NT2/D1 (cell line): ENCODE measurements around the gene RAP2C.
"Not testable (repeated sequence)": the region's sequence is repeated elsewhere in the genome, so short reads cannot be mapped to it uniquely, and the experiment has no call there.

Source experiments
- DNase-seq: peaks from one replicate; pipeline ENCODE4 v3.0.0-alpha.2; 2011; ENCODE audit warnings: low read depth, low spot score
- H3K27me3 ChIP-seq: 2 replicates; pipeline ENCODE4 v1.6.0; 2011; ENCODE audit warnings: mild to moderate bottlenecking; ENCODE audit not compliant: insufficient read length, insufficient read depth
- H3K36me3 ChIP-seq: 2 replicates; pipeline ENCODE4 v1.6.1; 2011; ENCODE audit warnings: mild to moderate bottlenecking, low read length, mixed read lengths; ENCODE audit not compliant: insufficient read depth, insufficient read length
- H3K4me1 ChIP-seq: 2 replicates; pipeline ENCODE4 v1.5.1; 2011; ENCODE audit not compliant: insufficient read depth, insufficient read length
- H3K4me3 ChIP-seq: 2 replicates; pipeline ENCODE4 v1.5.1; 2011; ENCODE audit warnings: low read depth; ENCODE audit not compliant: insufficient read length
- H3K9ac ChIP-seq: 2 replicates; pipeline ENCODE4 v1.6.0; 2011; ENCODE audit warnings: low read depth; ENCODE audit not compliant: insufficient read length
- H3K9me3 ChIP-seq: 2 replicates; pipeline ENCODE4 v1.5.1; 2011; ENCODE audit warnings: mild to moderate bottlenecking, low read length; ENCODE audit not compliant: insufficient read depth
- SUZ12 ChIP-seq: IDR thresholded peaks from 2 replicates; pipeline ENCODE4 v1.6.1; 2011; ENCODE audit not compliant: insufficient read length, insufficient read depth; ENCODE audit errors: extremely low read depth
- YY1 ChIP-seq: IDR thresholded peaks from 2 replicates; pipeline ENCODE4 v1.6.1; 2011; ENCODE audit not compliant: insufficient read length, insufficient read depth
- ZNF274 ChIP-seq: IDR thresholded peaks from 2 replicates; pipeline ENCODE4 v1.6.1; 2011; ENCODE audit warnings: mild to moderate bottlenecking, low read depth, low read length

Gene RAP2C

GRCh38 chrX:132173647-132174046 is 45.6 kb downstream of the RAP2C start:
- no peak for TF ChIP-seq SUZ12
- Histone ChIP-seq H3K36me3 (no peaks in the 10 kb centered on the region), H3K4me1 (no peaks in the 10 kb centered on the region), H3K9ac (no peak overlapping the region), H3K27me3 (no peaks in the 10 kb centered on the region), H3K4me3 (no peak overlapping the region), H3K9me3 (no peaks in the 10 kb centered on the region)
- no peak for DNase-seq

- H3K9ac ChIP-seq, result no peak overlapping the region
- no peaks in the 10 kb centered on the region for H3K4me1 ChIP-seq
- H3K27me3 ChIP-seq, result no peaks in the 10 kb centered on the region
- TF ChIP-seq YY1, result no peak
- TF ChIP-seq ZNF274, result no peak
- TF ChIP-seq SUZ12, result no peak
- DNase-seq, result no peak
- H3K9me3 ChIP-seq, result no peaks in the 10 kb centered on the region
- H3K4me3 ChIP-seq, result no peak overlapping the region
- H3K36me3 ChIP-seq, result no peaks in the 10 kb centered on the region
Observed at GRCh38 chrX:132171881-132172280, 47.4 kb downstream of the RAP2C start.

- no peak for TF ChIP-seq YY1
- TF ChIP-seq SUZ12, result no peak
- TF ChIP-seq ZNF274, result no peak
- H3K27me3 ChIP-seq, result no peaks in the 10 kb centered on the region
- H3K9ac ChIP-seq, result no peak overlapping the region
- H3K9me3 ChIP-seq, result no peaks in the 10 kb centered on the region
- H3K36me3 ChIP-seq, result no peaks in the 10 kb centered on the region
- H3K4me3 ChIP-seq, result no peak overlapping the region
- no peak for DNase-seq
- no peaks in the 10 kb centered on the region for H3K4me1 ChIP-seq
Observed at GRCh38 chrX:132171478-132171877, 47.8 kb downstream of the RAP2C start.

- peaks cover 8% of the 10 kb centered on the region for H3K9me3 ChIP-seq
- DNase-seq, result no peak
- no peaks in the 10 kb centered on the region for H3K36me3 ChIP-seq
- H3K27me3 ChIP-seq, result no peaks in the 10 kb centered on the region
- H3K4me3 ChIP-seq, result no peak overlapping the region
- H3K4me1 ChIP-seq, result no peaks in the 10 kb centered on the region
- no peak overlapping the region for H3K9ac ChIP-seq
- TF ChIP-seq YY1, result no peak
- TF ChIP-seq ZNF274, result no peak
- TF ChIP-seq SUZ12, result no peak
Observed at GRCh38 chrX:132169554-132169953, 49.7 kb downstream of the RAP2C start.

- Histone ChIP-seq H3K9me3 (peaks cover 9% of the 10 kb centered on the region), H3K36me3 (no peaks in the 10 kb centered on the region), H3K27me3 (no peaks in the 10 kb centered on the region), H3K9ac (no peak overlapping the region), H3K4me3 (no peak overlapping the region), H3K4me1 (no peaks in the 10 kb centered on the region)
- DNase-seq, result no peak
- no peak for TF ChIP-seq SUZ12
- TF ChIP-seq YY1, result no peak
- no peak for TF ChIP-seq ZNF274
Observed at GRCh38 chrX:132165651-132166050, 53.6 kb downstream of the RAP2C start.

GRCh38 chrX:132165005-132165404 is 54.2 kb downstream of the RAP2C start:
- TF ChIP-seq YY1 (no peak), ZNF274 (no peak), SUZ12 (no peak)
- H3K9me3 ChIP-seq, result peaks cover 9% of the 10 kb centered on the region
- H3K27me3 ChIP-seq, result no peaks in the 10 kb centered on the region
- H3K9ac ChIP-seq, result no peak overlapping the region
- H3K4me1 ChIP-seq, result no peaks in the 10 kb centered on the region
- DNase-seq, result no peak
- no peaks in the 10 kb centered on the region for H3K36me3 ChIP-seq
- H3K4me3 ChIP-seq, result no peak overlapping the region

- not testable (repeated sequence) for H3K9ac ChIP-seq, H3K4me1 ChIP-seq, H3K27me3 ChIP-seq, H3K36me3 ChIP-seq, H3K4me3 ChIP-seq, H3K9me3 ChIP-seq, DNase-seq
Observed at GRCh38 chrX:132163094-132163493, 56.2 kb downstream of the RAP2C start.

GRCh38 chrX:132153166-132153565 is 66.1 kb downstream of the RAP2C start:
- Histone ChIP-seq H3K9ac (no peak overlapping the region), H3K4me1 (no peaks in the 10 kb centered on the region), H3K27me3 (no peaks in the 10 kb centered on the region), H3K4me3 (no peak overlapping the region), H3K36me3 (no peaks in the 10 kb centered on the region), H3K9me3 (no peaks in the 10 kb centered on the region)
- no peak for TF ChIP-seq ZNF274
- no peak for TF ChIP-seq SUZ12
- TF ChIP-seq YY1, result no peak
- DNase-seq, result no peak
